NCI-H526 treated with DMSO at 0.1 percent for 48 hours (cell line): ENCODE results near the gene AGO1.

Source experiments
- DNase-seq: peaks from one replicate; lab custom pipeline; 2025; lab: John Stamatoyannopoulos, UW

AGO1 gene

DNA sequence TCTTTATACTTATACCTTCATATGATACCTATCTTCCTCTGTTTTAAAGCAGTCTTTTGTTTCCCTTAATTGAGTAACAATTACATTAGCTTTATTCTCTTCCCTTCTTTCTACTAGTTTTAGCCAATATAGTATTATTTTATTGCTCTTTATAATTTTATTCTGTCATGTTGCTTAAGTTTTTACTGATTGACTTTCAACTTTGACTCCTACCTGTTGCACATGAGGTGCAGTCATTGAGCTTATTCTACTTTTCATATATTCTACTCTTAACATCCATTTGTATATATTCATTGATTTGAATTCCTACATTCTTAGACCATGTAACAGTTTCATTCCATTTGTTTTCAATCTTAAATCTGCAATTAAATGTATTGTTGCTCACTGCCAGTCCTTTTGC is 97.1 kb downstream of the AGO1 start:
- no peak for DNase-seq
